HEK293 (cell line): ENCODE measurements around the gene TTLL13.

ENCODE experiments used
- CTCF ChIA-PET: fragments of 350-600 bp; formaldehyde crosslinking; extraction: SDS; loops from one replicate; lab custom pipeline; 2021; ENCODE audit warnings: antibody characterized with exemption; lab: Yijun Ruan, JAX
- POLR2A ChIA-PET: fragments of 300-600 bp; formaldehyde crosslinking; extraction: SDS; loops from one replicate; lab custom pipeline; 2020; ENCODE audit warnings: antibody characterized with exemption, inconsistent platforms; lab: Yijun Ruan, JAX
- H3K27ac ChIP-seq: fragments of 200-500 bp; sonication (Bioruptor generic); 2 replicates; pipeline ENCODE4 v1.5.1; 2014; ENCODE audit warnings: low read depth, low read length, control low read depth, inconsistent platforms; ENCODE audit errors: extremely low read depth
- H3K36me3 ChIP-seq, 2 experiments: fragments of 200-500 bp in 1 of 2; sonication (Bioruptor generic) in 1 of 2; 1 replicate in 1 of 2; 2 replicates in 1 of 2; pipeline ENCODE4 v1.5.1; 2014 to 2017; ENCODE audit warnings: inconsistent platforms in 2 of 2, low read length in 2 of 2; ENCODE audit not compliant: control insufficient read depth in 2 of 2, insufficient read depth in 1 of 2
- H3K4me1 ChIP-seq: fragments of 200-500 bp; sonication (Bioruptor generic); 2 replicates; pipeline ENCODE4 v1.5.1; 2014; ENCODE audit warnings: mild to moderate bottlenecking, low read length, inconsistent platforms; ENCODE audit not compliant: control insufficient read depth, insufficient read depth
- H3K4me3 ChIP-seq: 2 replicates; pipeline ENCODE4 v1.5.1; 2011; ENCODE audit warnings: low read depth, mild to moderate bottlenecking, control low read depth, low read length, moderate library complexity
- H3K9me3 ChIP-seq: fragments of 200-500 bp; sonication (Bioruptor generic); 2 replicates; pipeline ENCODE4 v1.5.1; 2014; ENCODE audit warnings: low read depth, low read length, inconsistent platforms; ENCODE audit not compliant: control insufficient read depth, insufficient read depth
- CTCF ChIP-seq: fragments of 450-650 bp; formaldehyde crosslinking; IDR thresholded peaks from 2 replicates; pipeline ENCODE4 v1.5.1; 2016; ENCODE audit warnings: missing biosample characterization, missing genetic modification characterization
- GLIS1 ChIP-seq: fragments of 450-650 bp; formaldehyde crosslinking; IDR thresholded peaks from 2 replicates; pipeline ENCODE4 v1.5.1; 2016; ENCODE audit warnings: missing biosample characterization, missing genetic modification characterization
- KLF1 ChIP-seq: fragments of 450-650 bp; formaldehyde crosslinking; IDR thresholded peaks from 2 replicates; pipeline ENCODE4 v1.5.1; 2016; ENCODE audit warnings: missing biosample characterization, missing genetic modification characterization
- KLF8 ChIP-seq: fragments of 450-650 bp; formaldehyde crosslinking; IDR thresholded peaks from 2 replicates; pipeline ENCODE4 v1.5.1; 2016; ENCODE audit warnings: missing biosample characterization, missing genetic modification characterization
- SCRT2 ChIP-seq: fragments of 450-650 bp; formaldehyde crosslinking; IDR thresholded peaks from 2 replicates; pipeline ENCODE4 v1.5.1; 2016; ENCODE audit warnings: missing biosample characterization, missing genetic modification characterization
- ZFP3 ChIP-seq: fragments of 450-650 bp; formaldehyde crosslinking; IDR thresholded peaks from 2 replicates; pipeline ENCODE4 v1.5.1; 2016; ENCODE audit warnings: low read depth, missing biosample characterization, missing genetic modification characterization
- ZNF10 ChIP-seq: fragments of 450-650 bp; formaldehyde crosslinking; IDR thresholded peaks from 2 replicates; pipeline ENCODE4 v1.5.1; 2017; ENCODE audit warnings: missing biosample characterization, missing genetic modification characterization
- ZNF169 ChIP-seq: fragments of 450-650 bp; formaldehyde crosslinking; IDR thresholded peaks from 2 replicates; pipeline ENCODE4 v1.5.1; 2016; ENCODE audit warnings: missing biosample characterization, missing genetic modification characterization
- ZNF221 ChIP-seq: fragments of 450-650 bp; formaldehyde crosslinking; IDR thresholded peaks from 2 replicates; pipeline ENCODE4 v1.5.1; 2017; ENCODE audit warnings: missing biosample characterization, missing genetic modification characterization, borderline replicate concordance
- ZNF335 ChIP-seq: fragments of 450-650 bp; formaldehyde crosslinking; conservative IDR thresholded peaks from 2 replicates; pipeline ENCODE4 v1.5.1; 2016; ENCODE audit warnings: missing biosample characterization, missing genetic modification characterization
- ZNF530 ChIP-seq: fragments of 450-650 bp; formaldehyde crosslinking; IDR thresholded peaks from 2 replicates; pipeline ENCODE4 v1.5.1; 2016; ENCODE audit warnings: low read depth, missing biosample characterization, missing genetic modification characterization
- ZNF561 ChIP-seq: fragments of 450-650 bp; IDR thresholded peaks from 2 replicates; pipeline ENCODE4 v1.5.1; 2018; ENCODE audit warnings: missing biosample characterization, missing genetic modification characterization, borderline replicate concordance
- ZNF600 ChIP-seq: fragments of 450-650 bp; formaldehyde crosslinking; IDR thresholded peaks from 2 replicates; pipeline ENCODE4 v1.5.1; 2016; ENCODE audit warnings: missing biosample characterization, missing genetic modification characterization
- ZNF777 ChIP-seq: fragments of 450-650 bp; formaldehyde crosslinking; IDR thresholded peaks from 2 replicates; pipeline ENCODE4 v1.5.1; 2017; ENCODE audit warnings: missing biosample characterization, missing genetic modification characterization, borderline replicate concordance
- ZNF830 ChIP-seq: fragments of 450-650 bp; IDR thresholded peaks from 2 replicates; pipeline ENCODE4 v1.5.0; 2018; ENCODE audit warnings: missing biosample characterization, missing genetic modification characterization, low read depth, mild to moderate bottlenecking, moderate library complexity
- ZSCAN30 ChIP-seq: fragments of 450-650 bp; IDR thresholded peaks from 2 replicates; pipeline ENCODE4 v1.5.1; 2018; ENCODE audit warnings: missing biosample characterization, mild to moderate bottlenecking, missing genetic modification characterization, moderate library complexity
- TF ChIP-seq, protein P1 (sequence below): fragments of 450-650 bp; formaldehyde crosslinking; IDR thresholded peaks from 2 replicates; pipeline ENCODE4 v1.5.1; 2016; ENCODE audit warnings: missing biosample characterization, missing genetic modification characterization

TTLL13 gene

GRCh38 chr15:90214553-90215196 lies 34.7 kb upstream of the TTLL13 start:
- H3K36me3 ChIP-seq, result peaks cover 0 to 3% of the 10 kb centered on the region in 2 experiments; a peak in 2 of 3 replicates

DNA sequence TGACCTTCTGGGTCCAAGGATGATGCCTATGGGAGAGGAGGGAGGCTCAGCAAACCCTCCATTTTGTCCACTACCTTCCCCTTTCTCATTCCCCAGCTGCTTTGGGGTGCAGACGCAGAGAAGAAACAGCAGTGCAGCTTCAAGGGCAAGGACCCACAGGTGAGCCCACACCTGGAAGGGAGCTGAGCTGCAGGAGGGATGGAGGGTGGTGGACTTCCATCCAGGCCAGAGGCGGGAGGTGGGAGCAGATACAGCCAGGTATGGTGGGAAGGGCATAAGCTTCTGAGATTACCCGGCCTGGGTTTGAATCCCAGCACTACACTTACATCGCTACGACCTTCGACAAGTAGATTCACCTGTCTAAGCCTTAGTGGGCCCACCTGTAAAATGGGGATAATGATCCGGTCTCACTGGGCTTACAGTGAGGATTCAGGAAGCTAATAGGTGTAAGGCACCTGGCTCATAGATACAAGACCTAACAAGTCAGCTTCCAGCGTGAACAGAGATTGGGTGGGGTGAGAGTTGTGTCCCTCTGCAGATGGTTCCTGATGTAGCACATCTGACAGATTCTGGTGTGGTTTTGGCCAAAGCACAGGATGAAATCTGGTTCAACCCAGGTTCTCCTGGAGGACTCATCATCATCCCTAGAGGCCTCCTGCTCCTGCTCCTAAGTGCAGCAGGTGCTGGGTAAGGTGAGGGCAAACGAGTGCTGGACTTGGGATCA lies 31.5 kb upstream of the TTLL13 start:
- TF ChIP-seq ZNF530 (tag by site-specific recombination) (no peak), ZNF10 (tag by site-specific recombination) (0 out of 2 replicates have a peak, but pooled peaks have one; percentile 35)
- TF ChIP-seq, all 188 proteins: peak for 1
- peaks cover 4 to 6% of the 10 kb centered on the region in 2 experiments; a peak in 2 of 3 replicates for H3K36me3 ChIP-seq
- ChIA-PET POLR2A (interaction anchor here (0.7 to 1.4 kb wide), 2 partner anchors 52 to 67 kb away, joined by 3 read pairs; no protein-coding TSS in a partner anchor), CTCF (interaction anchor here (0.6 to 12.1 kb wide), 9 partner anchors 9 to 1034 kb away, joined by 3 to 275 read pairs (median 4); no protein-coding TSS in a partner anchor)
- peaks cover 9% of the 10 kb centered on the region for H3K4me1 ChIP-seq
- no peaks in the 10 kb centered on the region for H3K9me3 ChIP-seq
- no peak overlapping the region for H3K27ac ChIP-seq
- no peak overlapping the region for H3K4me3 ChIP-seq

More at GRCh38 chr15:90214553-90215196, 34.7 kb upstream of the TTLL13 start:
- Histone ChIP-seq H3K9me3 (no peaks in the 10 kb centered on the region), H3K4me3 (no peak overlapping the region), H3K4me1 (peaks cover 12% of the 10 kb centered on the region), H3K27ac (no peak overlapping the region)
- CTCF ChIA-PET, result interaction anchor here (0.7 to 12.1 kb wide), 14 partner anchors 9 to 739 kb away, joined by 3 to 275 read pairs (median 4); partner anchors contain the start of genes CIB1, GDPGP1 and SEMA4B
- no peak for TF ChIP-seq ZNF561 (tag by site-specific recombination)
- no peak for TF ChIP-seq KLF1 (tag by site-specific recombination)
- TF ChIP-seq ZNF335 (tag by site-specific recombination), result no peak
- TF ChIP-seq SCRT2 (tag by site-specific recombination), result peak; percentile 71
- TF ChIP-seq ZFP3, result no peak
- TF ChIP-seq, protein P1, sequence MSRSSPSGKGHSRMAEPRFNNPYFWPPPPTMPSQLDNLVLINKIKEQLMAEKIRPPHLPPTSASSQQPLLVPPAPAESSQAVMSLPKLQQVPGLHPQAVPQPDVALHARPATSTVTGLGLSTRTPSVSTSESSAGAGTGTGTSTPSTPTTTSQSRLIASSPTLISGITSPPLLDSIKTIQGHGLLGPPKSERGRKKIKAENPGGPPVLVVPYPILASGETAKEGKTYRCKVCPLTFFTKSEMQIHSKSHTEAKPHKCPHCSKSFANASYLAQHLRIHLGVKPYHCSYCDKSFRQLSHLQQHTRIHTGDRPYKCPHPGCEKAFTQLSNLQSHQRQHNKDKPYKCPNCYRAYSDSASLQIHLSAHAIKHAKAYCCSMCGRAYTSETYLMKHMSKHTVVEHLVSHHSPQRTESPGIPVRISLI (tag by site-specific recombination), result 0 out of 2 replicates have a peak, but pooled peaks have one; percentile 28
- peak; percentile 50; the same call in 1 of the 2 replicates for TF ChIP-seq ZNF600 (tag by site-specific recombination)
- TF ChIP-seq KLF8, result 0 out of 2 replicates have a peak, but pooled peaks have one; percentile 6
- TF ChIP-seq ZNF830 (tag by site-specific recombination), result no peak
- no peak for TF ChIP-seq GLIS1 (tag by site-specific recombination)
- no peak for TF ChIP-seq ZNF777 (tag by site-specific recombination)
- no peak for TF ChIP-seq ZNF221
- no peak for TF ChIP-seq ZNF169 (tag by site-specific recombination)
- TF ChIP-seq ZSCAN30 (tag by site-specific recombination), result no peak
- TF ChIP-seq CTCF (tag by site-specific recombination), result 0 out of 2 replicates have a peak, but pooled peaks have one; percentile 60
- POLR2A ChIA-PET, result interaction anchor here (0.6 to 2.5 kb wide), 9 partner anchors 13 to 640 kb away, joined by 3 to 14 read pairs (median 4); partner anchors contain the start of genes CIB1, GDPGP1 and SEMA4B
